22Rv1 (cell line): ENCODE data around the gene CREB5.

Source experiments
- CTCF ChIP-seq: fragments of 450-650 bp; IDR thresholded peaks from 2 replicates; pipeline ENCODE4 v1.5.1; 2017; ENCODE audit warnings: mild to moderate bottlenecking
- ZFX ChIP-seq: fragments of 450-650 bp; IDR thresholded peaks from 2 replicates; pipeline ENCODE4 v1.6.1; 2017; ENCODE audit warnings: antibody characterized with exemption, borderline replicate concordance

GRCh38 chr7:28718055-28718481, 305.8 kb downstream of the CREB5 start:
- TF ChIP-seq CTCF (no peak), ZFX (no peak)
